H1 (cell line): Measurements from ENCODE around the gene TSSC4. TPM values are rescaled to one million over a fixed set of nuclear protein-coding genes. Genes with fewer than 3 reads are reported as not detected.

Experiments
- CTCF ChIA-PET: fragments of 300-600 bp; sonication (Branson Sonifier 250); formaldehyde crosslinking; loops from one replicate; lab custom pipeline; 2021; ENCODE audit not compliant: partially characterized antibody; lab: Charles Lee
- POLR2A ChIA-PET: fragments of 300-600 bp; sonication (Branson Sonifier 250); formaldehyde crosslinking; loops from one replicate; lab custom pipeline; 2021; ENCODE audit warnings: inconsistent platforms; ENCODE audit not compliant: partially characterized antibody; lab: Charles Lee
- DNase-seq, 2 experiments: peaks; one replicate each; pipeline versions ENCODE4 v3.0.0 to v3.0.0-alpha.2; 2010 to 2022; ENCODE audit warnings: low spot score in 2 of 2, low read depth in 1 of 2, mixed read lengths in 1 of 2
- FAIRE-seq: peaks from 2 replicates; lab custom pipeline; 2011; peaks lifted over from hg19 to GRCh38; lab: Jason Lieb, UNC
- H2AFZ ChIP-seq: 2 replicates; pipeline ENCODE4 v1.8.1; 2012; ENCODE audit warnings: low read length, inconsistent platforms
- H2AK5ac ChIP-seq: 2 replicates; pipeline ENCODE4 v1.6.1; 2013; ENCODE audit warnings: low read depth, low read length
- H2BK120ac ChIP-seq: replicated peaks from 2 replicates; pipeline ENCODE3; 2013; ENCODE audit warnings: low read depth, low read length, inconsistent platforms
- H2BK12ac ChIP-seq: 2 replicates; pipeline ENCODE4 v1.6.1; 2013; ENCODE audit warnings: low read depth, low read length
- H2BK15ac ChIP-seq: 2 replicates; pipeline ENCODE4 v1.6.1; 2013; ENCODE audit warnings: low read length
- H2BK20ac ChIP-seq: 2 replicates; pipeline ENCODE4 v1.6.1; 2013; ENCODE audit warnings: low read length
- H2BK5ac ChIP-seq: 2 replicates; pipeline ENCODE4 v1.6.1; 2013; ENCODE audit warnings: low read depth, low read length
- H3K14ac ChIP-seq: 2 replicates; pipeline ENCODE4 v1.6.1; 2013; ENCODE audit warnings: inconsistent platforms; ENCODE audit not compliant: insufficient read length
- H3K18ac ChIP-seq: 2 replicates; pipeline ENCODE4 v1.6.1; 2013; ENCODE audit warnings: low read length; ENCODE audit errors: extremely low read depth
- H3K23ac ChIP-seq: 2 replicates; pipeline ENCODE4 v1.6.1; 2013; ENCODE audit warnings: inconsistent platforms; ENCODE audit not compliant: insufficient read length
- H3K23me2 ChIP-seq: 2 replicates; pipeline ENCODE4 v1.6.1; 2013; ENCODE audit warnings: low read depth, low read length
- H3K27ac ChIP-seq: 2 replicates; pipeline ENCODE4 v1.6.1; 2011; ENCODE audit warnings: low read depth, low read length, inconsistent platforms
- H3K27me3 ChIP-seq, 4 experiments: replicated peaks in 1 of 4; 1 replicate in 1 of 4; 2 replicates in 3 of 4; pipeline versions ENCODE4 v1.6.1 to v1.8.1; 2011 to 2013; ENCODE audit warnings: low read length in 3 of 4, mild to moderate bottlenecking in 3 of 4, inconsistent platforms in 2 of 4, mixed read lengths in 2 of 4, moderate library complexity in 1 of 4; ENCODE audit not compliant: control insufficient read depth in 3 of 4, insufficient read depth in 3 of 4; ENCODE audit errors: extremely low read depth in 1 of 4
- H3K36me3 ChIP-seq, 4 experiments: 2 replicates each; pipeline versions ENCODE4 v1.6.1 to v1.8.1; 2011 to 2013; ENCODE audit warnings: mild to moderate bottlenecking in 4 of 4, low read length in 3 of 4, moderate library complexity in 2 of 4, control low read depth in 1 of 4, inconsistent platforms in 1 of 4; ENCODE audit not compliant: insufficient read depth in 4 of 4, control insufficient read depth in 2 of 4
- H3K4ac ChIP-seq: replicated peaks from 2 replicates; pipeline ENCODE3; 2013; ENCODE audit warnings: low read length, low read depth, mixed read lengths, inconsistent platforms; ENCODE audit not compliant: insufficient read length
- H3K4me1 ChIP-seq, 4 experiments: replicated peaks in 1 of 4; 1 replicate in 1 of 4; 2 replicates in 3 of 4; pipeline versions ENCODE4 v1.6.1 to v1.8.1; 2011 to 2013; ENCODE audit warnings: low read length in 3 of 4, inconsistent platforms in 2 of 4, mixed read lengths in 1 of 4; ENCODE audit not compliant: insufficient read depth in 4 of 4, control insufficient read depth in 3 of 4
- H3K4me2 ChIP-seq, 2 experiments: 2 replicates each; pipeline versions ENCODE4 v1.6.1 to v1.8.1; 2011 to 2013; ENCODE audit warnings: low read depth in 2 of 2, low read length in 2 of 2, control low read depth in 1 of 2, inconsistent platforms in 1 of 2, mild to moderate bottlenecking in 1 of 2; ENCODE audit not compliant: insufficient read depth in 1 of 2
- H3K4me3 ChIP-seq, 4 experiments: fragments of 200-600, 300-600 bp in 1 of 4; sonication (generic), shearing (Covaris generic), sonication (Bioruptor Twin) in 1 of 4; 2 replicates each; pipeline versions ENCODE4 v1.5.1 to v1.8.1; 2011 to 2016; ENCODE audit warnings: low read length in 4 of 4, low read depth in 3 of 4, control low read depth in 2 of 4, inconsistent platforms in 2 of 4, mild to moderate bottlenecking in 2 of 4, mixed read lengths in 1 of 4, moderate library complexity in 1 of 4; ENCODE audit not compliant: insufficient read depth in 2 of 4; ENCODE audit errors: extremely low read depth in 1 of 4
- H3K56ac ChIP-seq: replicated peaks from 2 replicates; pipeline ENCODE3; 2013; ENCODE audit warnings: low read depth, mild to moderate bottlenecking, mixed read lengths, low read length, inconsistent platforms; ENCODE audit not compliant: insufficient read length
- H3K79me1 ChIP-seq: 2 replicates; pipeline ENCODE4 v1.6.1; 2013; ENCODE audit warnings: low read depth, low read length, control low read depth
- H3K79me2 ChIP-seq, 2 experiments: 2 replicates each; pipeline versions ENCODE4 v1.6.1 to v1.8.1; 2012 to 2013; ENCODE audit warnings: low read length in 2 of 2, mild to moderate bottlenecking in 2 of 2, inconsistent platforms in 1 of 2; ENCODE audit not compliant: insufficient read depth in 2 of 2, control insufficient read depth in 1 of 2
- H3K9ac ChIP-seq, 4 experiments: replicated peaks in 1 of 4; 1 replicate in 1 of 4; 2 replicates in 3 of 4; pipeline versions ENCODE4 v1.6.1 to v1.8.1; 2011 to 2013; ENCODE audit warnings: low read depth in 3 of 4, low read length in 3 of 4, control low read depth in 2 of 4, mild to moderate bottlenecking in 2 of 4, moderate library complexity in 2 of 4, inconsistent platforms in 1 of 4; ENCODE audit errors: extremely low read depth in 1 of 4
- H3K9me3 ChIP-seq, 2 experiments: 2 replicates each; pipeline versions ENCODE4 v1.6.1 to v1.8.1; 2012 to 2013; ENCODE audit warnings: mild to moderate bottlenecking in 2 of 2, moderate library complexity in 2 of 2, control low read depth in 1 of 2, inconsistent platforms in 1 of 2, low read depth in 1 of 2, low read length in 1 of 2, mixed read lengths in 1 of 2; ENCODE audit not compliant: insufficient read depth in 2 of 2
- H4K20me1 ChIP-seq, 2 experiments: replicated peaks in 1 of 2; 2 replicates each; pipeline versions ENCODE3 to v1.8.1; 2011 to 2013; ENCODE audit warnings: inconsistent platforms in 2 of 2, low read length in 2 of 2, mild to moderate bottlenecking in 1 of 2; ENCODE audit not compliant: insufficient read depth in 2 of 2, control insufficient read depth in 1 of 2
- H4K5ac ChIP-seq: 2 replicates; pipeline ENCODE4 v1.6.1; 2013; ENCODE audit warnings: low read length, low read depth, mixed read lengths, inconsistent platforms; ENCODE audit not compliant: insufficient read length
- H4K8ac ChIP-seq: 2 replicates; pipeline ENCODE4 v1.8.0; 2013; ENCODE audit warnings: mild to moderate bottlenecking, moderate library complexity, low read length, inconsistent platforms; ENCODE audit not compliant: insufficient read depth; ENCODE audit errors: extremely low read depth
- H4K91ac ChIP-seq: replicated peaks from 2 replicates; pipeline ENCODE3; 2013; ENCODE audit warnings: low read length, mixed read lengths, inconsistent platforms; ENCODE audit not compliant: insufficient read length
- E2F6 ChIP-seq: IDR thresholded peaks from 2 replicates; pipeline ENCODE4 v1.6.1; 2012; ENCODE audit warnings: inconsistent platforms
- JUND ChIP-seq: IDR thresholded peaks from 2 replicates; pipeline ENCODE4 v1.6.1; 2011; ENCODE audit warnings: mild to moderate bottlenecking, improper control_type of control experiment, low read length
- SAP30 ChIP-seq: fragments of 300-600 bp; sonication (generic); IDR thresholded peaks from 2 replicates; pipeline ENCODE4 v1.7.1; 2012; ENCODE audit warnings: low read length, moderate library complexity, mild to moderate bottlenecking, inconsistent platforms; ENCODE audit not compliant: insufficient read depth, insufficient replicate concordance
- WGBS, 2 experiments: shearing (Covaris generic) in 1 of 2; methylation state at CpG; one replicate each; pipeline versions ENCODE4 v1.1.6 to v1.1.7; 2013 to 2015; ENCODE audit warnings: low lambda C conversion rate in 2 of 2, mixed read lengths in 2 of 2, inconsistent platforms in 1 of 2, low coverage in 1 of 2, missing lambda C conversion rate in 1 of 2; ENCODE audit not compliant: insufficient replicate concordance in 2 of 2, insufficient coverage in 1 of 2, insufficient read length in 1 of 2; ENCODE audit errors: extremely low coverage in 1 of 2, missing lambda C conversion rate in 1 of 2; 5-methylcytosine and 5-hydroxymethylcytosine counted together
- polyA plus RNA-seq, 7 experiments: library from polyadenylated mRNA; depleted of rRNA in 3 of 7; stranded (reverse) in 5 of 7; unstranded in 2 of 7; fragments of >200 nt in 5 of 7; fragments of 200-250 nt in 2 of 7; gene quantifications; 1 replicate in 5 of 7; 2 replicates in 1 of 7; 4 replicates in 1 of 7; pipeline versions ENCODE4 v1.2.1 to v1.2.3, GENCODE V29; 2011 to 2013; ENCODE audit warnings: missing spikeins in 2 of 7, mixed read lengths in 2 of 7
- total RNA-seq: library from RNA; stranded (reverse); fragmentation: NEBNext Ultra II Directional; extraction: Animal tissue kit (Norgen Biotek cat#: 25700); gene quantifications from 2 replicates; pipeline ENCODE4 v1.2.1, GENCODE V29; 2021

TSSC4 gene
- total and polyA plus RNA-seq, 2 of the 8 experiments (the other 6 are each of a cell fraction or from before 2014, with no cell fraction given), result 34.0 to 39.3 TPM

GRCh38 chr11:2406878-2407410 lies 6.4 kb downstream of the TSSC4 start:
- Histone ChIP-seq H3K18ac (no peak overlapping the region), H3K9me3 (no peaks in the 10 kb centered on the region), H2BK15ac (peak overlapping the region; percentile 46; the same call in 1 of the 2 replicates), H3K79me2 (peaks cover 0 to 3% of the 10 kb centered on the region in 2 experiments; a peak in 1 of 4 replicates), H2AK5ac (no peak overlapping the region), H3K27me3 (no peaks in the 10 kb centered on the region), H3K14ac (no peak overlapping the region), H3K9ac (no peak overlapping the region), H4K91ac (no peak overlapping the region), H3K36me3 (peaks cover 2 to 14% (median 10%) of the 10 kb centered on the region in 4 experiments; a peak in 4 of 8 replicates), H2BK20ac (no peak overlapping the region), H3K4me3 (no peak overlapping the region), H2BK120ac (no peak overlapping the region), H2BK12ac (no peak overlapping the region), H2AFZ (no peak overlapping the region), H3K4me2 (no peak overlapping the region), H3K56ac (no peak overlapping the region), H2BK5ac (no peak overlapping the region), H3K23ac (no peak overlapping the region), H4K20me1 (peaks cover 3 to 5% of the 10 kb centered on the region in 2 experiments), H3K23me2 (no peaks in the 10 kb centered on the region), H3K4ac (no peak overlapping the region), H3K4me1 (peaks cover 0 to 2% (median 0%) of the 10 kb centered on the region in 4 experiments; a peak in 2 of 7 replicates), H3K79me1 (no peaks in the 10 kb centered on the region), H4K8ac (peak overlapping the region; percentile 85; the same call in 1 of the 2 replicates), H4K5ac (no peak overlapping the region), H3K27ac (no peak overlapping the region)
- POLR2A ChIA-PET, result interaction anchor here (1.6 to 3.4 kb wide), 2 partner anchors 12 to 29 kb away, joined by 5 to 17 read pairs; no protein-coding TSS in a partner anchor
- 91% methylated on average over 11 of the region's 24 CpGs; no CpG with 5 or more reads in 1 of the 2 experiments for WGBS, 2 experiments
- DNase-seq, result no peak
- CTCF ChIA-PET, result interaction anchor here (1.1 to 14.1 kb wide), 3 partner anchors 12 to 101 kb away, joined by 3 to 196 read pairs (median 64); no protein-coding TSS in a partner anchor
- no peak for FAIRE-seq
- TF ChIP-seq JUND, result no peak
- TF ChIP-seq SAP30, result no peak
- no peak for TF ChIP-seq E2F6
